GM19372 (cell line): ENCODE data around the gene THBS2.
"Not testable (repeated sequence)": the region's sequence is repeated elsewhere in the genome, so short reads cannot be mapped to it uniquely, and the experiment has no call there.

Source experiments
- ATAC-seq: cut with Tn5 transposase; IDR thresholded peaks from one replicate; pipeline ENCODE4 v1.9.1; 2021; ENCODE audit warnings: mild to moderate bottlenecking, low read depth, moderate library complexity; ENCODE audit not compliant: unreplicated experiment

Gene THBS2

GRCh38 chr6:169233181-169233580, 20.5 kb downstream of the THBS2 start:
- ATAC-seq = no peak

GRCh38 chr6:169232507-169232931, 21.1 kb downstream of the THBS2 start:
- ATAC-seq = no peak

DNA sequence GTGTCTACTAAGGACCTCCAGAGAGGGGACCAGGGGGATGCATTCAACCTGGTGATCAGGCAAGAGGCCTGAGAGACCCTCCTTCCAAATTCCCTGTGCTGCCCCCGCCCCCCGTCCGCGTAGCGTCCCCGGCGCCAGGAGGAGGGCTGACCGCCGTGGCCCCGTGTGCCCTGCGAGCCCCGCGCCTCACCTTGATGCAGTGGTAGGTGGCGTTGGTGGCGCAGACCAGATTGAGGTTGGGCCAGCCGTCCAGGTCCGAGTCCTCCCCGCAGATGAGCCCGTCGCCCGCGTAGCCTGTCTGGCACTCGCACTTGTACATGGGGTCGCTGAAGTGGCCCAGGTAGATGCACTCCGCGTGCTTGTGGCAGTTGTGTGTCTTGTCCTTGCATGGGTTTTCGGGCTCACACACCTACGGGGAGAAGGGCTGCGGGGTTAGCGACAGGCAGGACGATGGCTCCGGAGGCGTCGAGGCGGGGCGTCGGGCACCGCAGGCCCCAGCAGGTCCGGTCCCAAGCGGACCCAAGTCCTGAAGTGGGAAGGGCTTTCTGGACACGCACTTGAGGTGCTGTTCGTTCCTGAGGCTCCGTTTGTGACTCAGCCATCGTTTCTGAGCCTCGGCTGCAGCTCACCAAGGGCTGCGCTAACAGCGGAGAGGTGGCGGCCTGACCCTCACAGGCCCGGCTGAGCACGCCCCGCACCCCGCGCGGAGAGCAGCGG, 21.7 kb downstream of the THBS2 start:
- ATAC-seq = no peak

- no peak for ATAC-seq
Observed at GRCh38 chr6:169230946-169231789, 22.5 kb downstream of the THBS2 start.

GRCh38 chr6:169230322-169230665, 23.4 kb downstream of the THBS2 start:
- ATAC-seq = no peak

DNA sequence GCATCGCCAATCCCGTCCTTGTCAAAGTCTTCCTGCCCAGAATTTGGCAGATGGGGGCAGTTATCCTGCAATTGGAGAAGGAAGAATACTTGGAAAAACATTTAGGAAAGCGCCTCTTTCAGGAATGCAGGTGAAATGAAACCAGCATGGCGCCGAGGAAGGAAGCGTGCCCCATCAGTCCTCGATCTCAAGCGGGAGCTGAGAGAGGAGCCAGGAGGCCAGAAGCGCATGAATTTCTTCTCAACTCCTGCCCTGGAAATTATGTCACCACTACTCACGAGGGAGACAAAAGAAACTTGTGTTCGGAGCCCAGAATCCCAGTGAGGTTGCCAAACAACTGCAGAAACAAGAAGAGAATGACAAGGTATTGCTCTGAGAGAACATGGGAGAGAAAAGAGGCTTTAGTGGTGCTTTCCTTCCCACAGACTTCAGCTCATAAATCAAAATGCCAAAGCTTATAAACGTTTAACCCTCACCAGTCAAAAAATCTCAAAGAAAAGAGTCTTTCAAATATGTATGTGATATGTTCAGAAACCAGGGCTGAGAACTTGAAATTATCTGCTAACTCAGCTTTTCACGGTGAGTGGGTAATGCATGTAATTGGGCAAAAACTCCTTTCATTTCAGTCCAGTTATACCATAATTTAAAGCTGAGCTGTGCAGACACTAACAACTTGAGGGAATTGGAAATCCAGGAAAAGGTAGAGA, 23.9 kb downstream of the THBS2 start:
- ATAC-seq = no peak

- no peak for ATAC-seq
Observed at GRCh38 chr6:169227116-169227515, 26.5 kb downstream of the THBS2 start.

DNA sequence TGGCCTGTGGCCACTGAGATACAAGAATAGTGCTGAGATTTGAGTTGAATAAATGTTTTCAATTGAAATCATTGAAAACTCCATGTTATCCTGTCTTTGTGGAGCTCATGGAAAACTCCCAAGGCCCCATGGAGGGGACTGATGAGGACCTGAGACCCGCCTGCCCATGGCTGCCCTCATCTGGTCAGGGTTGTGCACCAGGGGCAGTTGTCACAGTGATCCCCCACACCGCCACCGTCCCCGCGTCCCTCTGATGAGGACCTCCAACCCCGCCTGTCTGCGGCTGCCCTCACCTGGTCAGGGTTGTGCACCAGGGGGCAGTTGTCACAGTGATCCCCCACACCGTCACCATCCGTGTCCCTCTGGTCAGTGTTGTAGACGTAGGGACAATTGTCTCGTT, 27.8 kb downstream of the THBS2 start:
- ATAC-seq = no peak

- ATAC-seq = no peak
Observed at GRCh38 chr6:169225131-169225576, 28.5 kb downstream of the THBS2 start.

DNA sequence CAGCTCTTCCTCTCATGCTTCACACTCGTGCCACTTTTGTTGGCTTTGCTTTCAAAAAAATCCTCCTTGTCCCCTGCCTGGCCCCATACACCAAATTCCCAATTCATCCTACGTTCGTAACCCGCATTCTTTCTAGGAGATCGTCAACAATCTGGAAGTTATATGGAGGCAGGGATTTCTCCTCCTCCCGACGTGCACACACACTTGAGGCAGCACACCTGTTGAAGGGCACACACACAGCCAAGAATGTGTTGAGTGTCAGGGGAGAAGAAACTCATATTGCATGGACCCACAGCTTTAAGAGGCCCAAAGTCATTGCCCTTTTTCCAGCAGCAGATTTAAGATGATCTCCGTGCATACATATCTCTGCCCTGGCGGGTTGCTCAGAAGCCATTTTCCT, 28.9 kb downstream of the THBS2 start:
- no peak for ATAC-seq

- ATAC-seq = no peak
Observed at GRCh38 chr6:169224185-169224695, 29.4 kb downstream of the THBS2 start.

- ATAC-seq = no peak
Observed at GRCh38 chr6:169223006-169223405, 30.6 kb downstream of the THBS2 start.

DNA sequence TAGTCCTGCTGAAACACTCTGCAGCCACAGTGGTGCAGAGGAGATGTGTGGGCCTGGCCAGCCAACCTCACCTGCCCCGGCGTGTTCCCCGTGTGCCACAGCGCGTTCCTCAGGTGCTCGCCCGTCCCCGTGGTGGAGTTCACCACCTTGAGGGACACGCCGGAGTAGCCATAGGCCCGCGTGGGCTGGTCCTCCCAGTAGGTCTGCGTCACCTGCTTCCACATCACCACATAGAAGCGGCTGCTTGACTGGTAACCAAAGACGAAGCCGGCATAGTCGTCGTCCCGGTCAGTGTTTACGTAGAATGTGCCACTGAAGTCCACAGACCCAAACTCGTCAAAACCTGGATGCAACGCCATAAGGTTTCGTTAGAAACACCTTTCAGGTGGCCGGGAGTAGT, 31.5 kb downstream of the THBS2 start:
- no peak for ATAC-seq

DNA sequence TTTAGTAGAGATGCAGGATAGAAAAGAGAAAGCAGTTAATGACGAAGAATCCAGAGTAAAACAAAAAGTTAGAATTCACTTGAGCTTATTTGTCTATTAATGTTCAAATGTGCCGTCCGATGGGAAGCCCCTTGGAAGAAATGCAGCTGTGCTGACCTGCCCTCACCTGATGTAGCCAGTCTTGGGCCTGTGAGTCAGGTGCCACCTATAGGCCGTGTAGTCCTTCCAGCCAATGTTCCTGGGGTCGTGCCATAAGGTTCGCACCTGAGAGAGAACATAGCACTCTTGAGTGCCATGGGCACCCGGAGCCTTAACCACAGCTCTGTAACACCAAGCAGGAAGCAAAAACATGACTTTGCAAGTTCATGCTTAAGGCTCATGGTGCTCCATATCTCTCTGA, 32.4 kb downstream of the THBS2 start:
- ATAC-seq = no peak

- no peak for ATAC-seq
Observed at GRCh38 chr6:169220068-169220964, 33.3 kb downstream of the THBS2 start.

DNA sequence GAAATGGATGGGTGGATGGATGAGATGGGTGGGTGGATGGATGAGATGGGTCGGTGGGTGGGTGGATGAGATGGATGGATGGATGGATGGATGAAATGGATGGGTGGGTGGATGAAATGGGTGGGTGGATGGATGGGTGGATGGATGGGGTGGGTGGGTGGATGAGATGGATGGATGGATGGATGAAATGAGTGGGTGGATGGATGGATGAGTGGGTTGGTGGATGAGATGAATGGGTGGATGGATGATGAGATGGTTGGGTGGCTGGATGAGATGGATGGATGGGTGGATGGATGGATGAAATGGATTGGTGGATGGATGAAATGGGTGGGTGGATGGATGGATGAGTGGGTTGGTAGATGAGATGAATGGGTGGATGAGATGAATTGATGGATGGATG, 35.7 kb downstream of the THBS2 start:
- no peak for ATAC-seq

DNA sequence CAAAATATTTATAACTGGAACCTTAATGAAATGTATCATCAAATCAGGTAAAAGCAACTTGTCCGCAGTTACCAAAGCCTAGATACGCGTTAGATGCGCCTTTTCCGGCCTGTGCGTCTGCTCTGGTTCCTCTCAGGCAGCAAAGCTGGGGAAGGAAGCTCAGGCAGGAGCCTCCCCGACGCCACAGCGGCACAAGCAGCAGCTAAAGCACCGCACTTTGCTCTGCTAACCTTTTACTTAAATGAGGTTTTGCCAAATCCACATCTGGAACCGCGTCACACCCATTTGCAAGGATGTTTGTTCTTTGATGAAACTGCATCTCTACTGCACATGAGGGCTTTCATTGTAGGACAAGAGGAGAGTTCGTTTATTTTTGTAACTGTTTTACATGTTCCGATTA, 36.8 kb downstream of the THBS2 start:
- ATAC-seq = no peak

DNA sequence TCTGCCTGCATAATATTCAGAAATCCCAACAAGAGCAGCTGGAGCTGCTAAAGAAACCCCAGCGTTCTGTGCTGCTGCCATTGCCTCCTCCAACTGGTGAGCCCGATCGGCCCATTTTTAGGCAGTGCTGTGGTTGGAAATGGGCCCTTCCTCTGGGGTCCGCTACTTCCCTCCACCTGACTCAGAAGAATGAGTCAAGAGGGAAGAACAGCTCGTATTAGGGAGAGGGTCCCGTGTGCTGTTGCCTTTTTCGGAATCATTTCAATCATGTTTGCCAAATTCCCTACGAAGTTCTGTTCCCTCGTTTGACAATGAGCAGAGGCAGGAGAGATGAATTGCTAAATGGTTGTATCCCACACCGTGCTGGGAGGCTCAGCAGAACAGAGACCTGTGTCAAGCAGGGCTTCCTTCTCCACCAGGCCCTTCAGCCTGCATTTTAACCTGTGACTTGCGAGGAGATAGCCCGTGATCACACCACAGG, 38.4 kb downstream of the THBS2 start:
- no peak for ATAC-seq

DNA sequence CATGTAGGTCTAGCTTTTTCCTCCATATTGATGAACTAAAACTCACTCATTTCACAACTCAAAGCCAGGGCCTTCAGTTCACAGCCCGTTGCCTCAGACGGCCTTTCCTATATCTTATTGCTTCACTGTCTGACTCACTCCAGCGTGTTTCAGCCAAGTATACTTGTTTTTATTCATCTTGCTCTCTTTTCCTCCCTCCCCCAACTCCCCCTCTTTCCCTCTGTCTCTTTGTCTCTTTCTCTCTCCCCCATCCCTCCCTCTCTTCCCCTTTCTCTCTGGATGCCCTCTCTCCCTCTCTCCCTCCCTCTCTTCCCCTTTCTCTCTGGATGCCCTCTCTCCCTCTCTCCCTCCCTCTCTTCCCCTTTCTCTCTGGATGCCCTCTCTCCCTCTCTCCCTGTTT, 38.9 kb downstream of the THBS2 start:
- not testable (repeated sequence) for ATAC-seq
